NCI-H187 (cell line): ENCODE results near the gene KLHDC2.
"Not testable (repeated sequence)": the region's sequence is repeated elsewhere in the genome, so short reads cannot be mapped to it uniquely, and the experiment has no call there.

ENCODE experiments used
- DNase-seq, 2 experiments: peaks; one replicate each; lab custom pipeline; 2025; lab: John Stamatoyannopoulos, UW

KLHDC2 gene

GRCh38 chr14:49767571-49768300, at the start of gene KLHDC2:
Gene KLHDC2 (plus strand): TSS chr14:49768153. CDS start chr14:49768469, 316 bp downstream.
- DNase-seq = peak; percentile 75 to 83

- no peak for DNase-seq
Measured at GRCh38 chr14:49720744-49721143, 47.2 kb upstream of the KLHDC2 start.

GRCh38 chr14:49721733-49722435, 46.1 kb upstream of the KLHDC2 start:
- not testable (repeated sequence) for DNase-seq

- no peak for DNase-seq
Measured at GRCh38 chr14:49727171-49727570, 40.8 kb upstream of the KLHDC2 start.

- no peak for DNase-seq
Measured at GRCh38 chr14:49732896-49733295, 35.1 kb upstream of the KLHDC2 start.

- no peak for DNase-seq
Measured at GRCh38 chr14:49733836-49734235, 34.1 kb upstream of the KLHDC2 start.

- not testable (repeated sequence) for DNase-seq
Measured at GRCh38 chr14:49735669-49736068, 32.3 kb upstream of the KLHDC2 start.

GRCh38 chr14:49745191-49745590, 22.8 kb upstream of the KLHDC2 start:
- DNase-seq = no peak

GRCh38 chr14:49746476-49746875, 21.5 kb upstream of the KLHDC2 start:
- not testable (repeated sequence) for DNase-seq

GRCh38 chr14:49754570-49755097, 13.3 kb upstream of the KLHDC2 start:
- no peak for DNase-seq

GRCh38 chr14:49755378-49755777, 12.6 kb upstream of the KLHDC2 start:
- DNase-seq = no peak

- no peak for DNase-seq
Measured at GRCh38 chr14:49761839-49762551, 6.0 kb upstream of the KLHDC2 start.

- DNase-seq = peak in 1 of 2 experiments; percentile 57
Measured at GRCh38 chr14:49766839-49767238, 1.1 kb upstream of the KLHDC2 start.

- no peak for DNase-seq
Measured at GRCh38 chr14:49767270-49767570, 733 bp upstream of the KLHDC2 start.

- peak in 1 of 2 experiments; percentile 56 for DNase-seq
Measured at GRCh38 chr14:49768301-49769121, 558 bp downstream of the KLHDC2 start.

- DNase-seq = peak in 1 of 2 experiments; percentile 56
Measured at GRCh38 chr14:49769171-49769570, 1.2 kb downstream of the KLHDC2 start.

- DNase-seq = no peak
Measured at GRCh38 chr14:49769581-49770211, 1.7 kb downstream of the KLHDC2 start.

- no peak for DNase-seq
Measured at GRCh38 chr14:49770212-49770817, 2.4 kb downstream of the KLHDC2 start.

- DNase-seq = not testable (repeated sequence)
Measured at GRCh38 chr14:49771691-49772090, 3.7 kb downstream of the KLHDC2 start.

- DNase-seq = no peak
Measured at GRCh38 chr14:49774106-49774505, 6.2 kb downstream of the KLHDC2 start.

- DNase-seq = no peak
Measured at GRCh38 chr14:49778421-49778820, 10.5 kb downstream of the KLHDC2 start.
